Astrocyte (in vitro differentiated cells and primary cell): ENCODE data around the gene PKDCC.
"Not testable (repeated sequence)": the region's sequence is repeated elsewhere in the genome, so short reads cannot be mapped to it uniquely, and the experiment has no call there.

Source experiments
- CTCF ChIP-seq: IDR thresholded peaks from 2 replicates; pipeline ENCODE4 v1.5.1; 2011; ENCODE audit warnings: low read depth, mild to moderate bottlenecking, inconsistent platforms, low read length, moderate library complexity; ENCODE audit not compliant: insufficient read depth
- EZH2 ChIP-seq: IDR thresholded peaks from 2 replicates; pipeline ENCODE4 v1.6.1; 2012; ENCODE audit warnings: mild to moderate bottlenecking, low read length, inconsistent platforms; ENCODE audit not compliant: insufficient read depth

GRCh38 chr2:42034096-42034495 is 13.7 kb upstream of the PKDCC start:
- not testable (repeated sequence) for TF ChIP-seq CTCF, EZH2
